HFF-Myc (cell line): ENCODE results near the gene DENND1A.

Experiments
- DNase-seq: peaks from one replicate; pipeline ENCODE4 v3.0.0-alpha.2; 2011; ENCODE audit warnings: low read depth; ENCODE audit errors: extremely low read depth
- H3K4me3 ChIP-seq: replicated peaks from 2 replicates; pipeline ENCODE4 v1.5.1; 2011; ENCODE audit warnings: low read depth, mild to moderate bottlenecking, control low read depth, low read length
- CTCF ChIP-seq: IDR thresholded peaks from 2 replicates; pipeline ENCODE4 v1.5.1; 2012; ENCODE audit warnings: mild to moderate bottlenecking, low read depth, low read length, control low read depth; ENCODE audit errors: missing control alignments

DENND1A gene

DNA sequence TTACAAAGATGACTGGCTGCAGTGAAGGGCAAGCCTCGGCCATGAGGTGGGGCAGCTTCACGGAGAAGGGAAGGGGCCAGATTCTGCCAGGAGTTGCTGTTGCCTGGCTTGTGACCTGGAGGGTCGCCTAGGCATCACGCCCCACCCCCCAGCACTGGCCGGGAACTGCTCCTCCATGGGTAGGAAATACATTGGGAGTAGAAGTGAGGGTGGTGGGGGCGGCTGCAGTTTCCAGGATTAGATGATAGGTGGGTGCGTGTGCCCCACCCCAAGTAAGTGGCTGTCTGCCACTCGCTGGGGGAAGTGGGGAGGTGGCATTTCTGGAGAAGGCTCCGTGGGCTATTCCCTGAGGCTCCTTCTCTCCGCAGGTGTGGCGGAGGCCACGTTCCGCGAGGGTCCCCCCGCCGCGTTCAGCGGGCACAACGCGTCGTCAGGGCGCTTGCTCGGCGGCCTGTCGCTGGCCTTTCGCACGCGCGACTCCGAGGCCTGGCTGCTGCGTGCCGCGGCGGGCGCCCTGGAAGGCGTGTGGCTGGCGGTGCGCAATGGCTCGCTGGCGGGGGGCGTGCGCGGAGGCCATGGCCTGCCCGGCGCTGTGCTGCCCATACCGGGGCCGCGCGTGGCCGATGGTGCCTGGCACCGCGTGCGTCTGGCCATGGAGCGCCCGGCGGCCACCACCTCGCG is 557.0 kb downstream of the DENND1A start:
- TF ChIP-seq CTCF: no peak
- H3K4me3 ChIP-seq: no peak overlapping the region
- DNase-seq: no peak

- H3K4me3 ChIP-seq: no peak overlapping the region
- no peak for TF ChIP-seq CTCF
- no peak for DNase-seq
These were observed 557.9 kb downstream of the DENND1A start for GRCh38 chr9:123371805-123372590.

DNA sequence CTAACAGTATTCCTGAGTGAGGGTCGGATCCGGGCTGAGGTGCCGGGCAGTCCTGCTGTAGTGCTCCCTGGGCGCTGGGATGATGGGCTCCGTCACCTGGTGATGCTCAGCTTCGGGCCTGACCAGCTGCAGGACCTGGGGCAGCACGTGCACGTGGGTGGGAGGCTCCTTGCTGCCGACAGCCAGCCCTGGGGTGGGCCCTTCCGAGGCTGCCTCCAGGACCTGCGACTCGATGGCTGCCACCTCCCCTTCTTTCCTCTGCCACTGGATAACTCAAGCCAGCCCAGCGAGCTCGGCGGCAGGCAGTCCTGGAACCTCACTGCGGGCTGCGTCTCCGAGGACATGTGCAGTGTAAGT is 558.7 kb downstream of the DENND1A start:
- no peak for DNase-seq
- no peak overlapping the region for H3K4me3 ChIP-seq
- TF ChIP-seq CTCF: no peak

GRCh38 chr9:123370526-123371227 is 559.2 kb downstream of the DENND1A start:
- DNase-seq: no peak
- no peak overlapping the region for H3K4me3 ChIP-seq
- no peak for TF ChIP-seq CTCF

GRCh38 chr9:123370108-123370507 is 559.8 kb downstream of the DENND1A start:
- DNase-seq: no peak
- no peak for TF ChIP-seq CTCF

GRCh38 chr9:123369296-123369695 is 560.6 kb downstream of the DENND1A start:
- no peak for TF ChIP-seq CTCF
- DNase-seq: no peak
- no peak overlapping the region for H3K4me3 ChIP-seq

More at GRCh38 chr9:123370108-123370507, 559.8 kb downstream of the DENND1A start:
- no peak overlapping the region for H3K4me3 ChIP-seq
